Lower leg skin (tissue), 4 donors: ENCODE results near the gene RTN4RL1. TPM values are rescaled to one million over a fixed set of nuclear protein-coding genes. Genes with fewer than 3 reads are reported as not detected.

ENCODE experiments used
- DNase-seq, 2 donors: peaks; one replicate each; pipeline ENCODE4 v3.0.0-alpha.2; 2019; ENCODE audit warnings: low spot score in 2 of 2
- H3K4me3 ChIP-seq: fragments of 200-600 bp; sonication (generic); 2 replicates; pipeline ENCODE4 v1.5.1; 2017; ENCODE audit warnings: mild to moderate bottlenecking, low read depth; ENCODE audit not compliant: poor library complexity, severe bottlenecking
- POLR2A ChIP-seq, 2 donors: fragments of 450-650 bp; IDR thresholded peaks; one replicate each; pipeline ENCODE4 v1.6.1; 2016 to 2017; ENCODE audit warnings: antibody characterized with exemption in 2 of 2, mild to moderate bottlenecking in 1 of 2, moderate library complexity in 1 of 2
- WGBS, 2 donors: methylation state at CpG; one replicate each; pipeline ENCODE4 v1.1.5; 2018; 5-methylcytosine and 5-hydroxymethylcytosine counted together
- intact Hi-C: fragments of 100-400 bp; cut with DNase I; formaldehyde crosslinking; loops from one replicate; pipeline ENCODE4 v1.15.0; 2023; ENCODE audit warnings: low total_unique reads
- total RNA-seq, 4 donors: library from RNA; depleted of rRNA; stranded (reverse); fragments of >200 nt; gene quantifications; one replicate each; pipeline ENCODE4 v1.1.0, GENCODE V29; 2016
- TF ChIP-seq, protein P1 (sequence below), 3 donors: fragments of 450-650 bp; IDR thresholded peaks; one replicate each; pipeline ENCODE4 v1.5.1; 2016; ENCODE audit warnings: antibody characterized with exemption in 3 of 3, mild to moderate bottlenecking in 3 of 3, moderate library complexity in 2 of 3

The RTN4RL1 gene
- total RNA-seq, 4 donors from 2014 or later, result 19.1 to 31.5 (median 27.6) TPM

- no peak overlapping the region for H3K4me3 ChIP-seq
- intact Hi-C loops, result no loop called here
- 83% methylated on average over 9 of the region's 9 CpGs for WGBS, 2 donors
- DNase-seq, result no peak
- TF ChIP-seq, protein P1, sequence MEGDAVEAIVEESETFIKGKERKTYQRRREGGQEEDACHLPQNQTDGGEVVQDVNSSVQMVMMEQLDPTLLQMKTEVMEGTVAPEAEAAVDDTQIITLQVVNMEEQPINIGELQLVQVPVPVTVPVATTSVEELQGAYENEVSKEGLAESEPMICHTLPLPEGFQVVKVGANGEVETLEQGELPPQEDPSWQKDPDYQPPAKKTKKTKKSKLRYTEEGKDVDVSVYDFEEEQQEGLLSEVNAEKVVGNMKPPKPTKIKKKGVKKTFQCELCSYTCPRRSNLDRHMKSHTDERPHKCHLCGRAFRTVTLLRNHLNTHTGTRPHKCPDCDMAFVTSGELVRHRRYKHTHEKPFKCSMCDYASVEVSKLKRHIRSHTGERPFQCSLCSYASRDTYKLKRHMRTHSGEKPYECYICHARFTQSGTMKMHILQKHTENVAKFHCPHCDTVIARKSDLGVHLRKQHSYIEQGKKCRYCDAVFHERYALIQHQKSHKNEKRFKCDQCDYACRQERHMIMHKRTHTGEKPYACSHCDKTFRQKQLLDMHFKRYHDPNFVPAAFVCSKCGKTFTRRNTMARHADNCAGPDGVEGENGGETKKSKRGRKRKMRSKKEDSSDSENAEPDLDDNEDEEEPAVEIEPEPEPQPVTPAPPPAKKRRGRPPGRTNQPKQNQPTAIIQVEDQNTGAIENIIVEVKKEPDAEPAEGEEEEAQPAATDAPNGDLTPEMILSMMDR (IDR thresholded peaks at IDR 0.05), result no peak
- TF ChIP-seq POLR2A (IDR thresholded peaks at IDR 0.05), result no peak
Observed at GRCh38 chr17:1996800-1997288, 28.3 kb downstream of the RTN4RL1 start.

- intact Hi-C loops, result no loop called here
- DNase-seq, result no peak
- WGBS, 2 donors, result 65 to 69% methylated on average over 13 to 14 of the region's 14 CpGs
Observed at GRCh38 chr17:1995907-1996799, 29.0 kb downstream of the RTN4RL1 start.

DNA sequence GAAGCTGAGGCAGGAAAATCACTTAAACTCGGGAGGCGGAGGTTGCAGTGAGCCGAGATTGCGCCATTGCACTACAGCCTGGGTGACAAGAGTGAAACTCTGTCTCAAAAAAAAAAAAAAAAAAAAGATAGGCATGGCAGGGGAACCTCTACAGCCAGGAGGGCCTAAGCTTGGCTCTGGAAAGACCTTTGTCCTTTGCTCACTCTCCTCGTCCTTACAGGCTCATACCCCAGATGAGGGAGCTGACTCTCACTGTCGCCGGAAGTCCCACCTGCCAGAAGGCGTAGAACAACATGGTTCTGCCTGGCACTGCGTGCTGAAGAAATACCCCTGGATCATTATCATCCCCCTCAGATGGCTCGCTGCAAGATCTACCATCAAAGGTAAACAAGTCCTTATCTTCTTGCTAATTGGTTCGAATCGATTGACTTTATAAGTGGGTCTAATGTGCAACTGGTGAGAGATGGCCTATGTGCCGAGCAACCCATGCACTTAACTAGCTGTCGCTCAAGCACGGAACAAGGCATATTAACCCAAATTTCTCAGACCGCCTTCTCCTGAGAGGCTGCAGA, 29.7 kb downstream of the RTN4RL1 start:
- no peak for DNase-seq
- TF ChIP-seq, protein P1 (IDR thresholded peaks at IDR 0.05), result no peak
- no peak for TF ChIP-seq POLR2A (IDR thresholded peaks at IDR 0.05)
- intact Hi-C loops, result no loop called here
- WGBS, 2 donors, result 94 to 95% methylated on average over 16 of the region's 16 CpGs
- H3K4me3 ChIP-seq, result no peak overlapping the region

More at GRCh38 chr17:1995907-1996799, 29.0 kb downstream of the RTN4RL1 start:
- H3K4me3 ChIP-seq, result no peak overlapping the region
- no peak for TF ChIP-seq POLR2A (IDR thresholded peaks at IDR 0.05)
- TF ChIP-seq, protein P1 (IDR thresholded peaks at IDR 0.05), result no peak

GRCh38 chr17:1994707-1995106, 30.4 kb downstream of the RTN4RL1 start:
- 92 to 99% methylated on average over 4 of the region's 4 CpGs for WGBS, 2 donors
- no peak overlapping the region for H3K4me3 ChIP-seq
- no peak for TF ChIP-seq POLR2A (IDR thresholded peaks at IDR 0.05)
- no peak for DNase-seq
- intact Hi-C loops, result no loop called here

GRCh38 chr17:1992541-1992940, 32.6 kb downstream of the RTN4RL1 start:
- DNase-seq, result no peak
- H3K4me3 ChIP-seq, result no peak overlapping the region
- TF ChIP-seq, protein P1 (IDR thresholded peaks at IDR 0.05), result no peak
- no peak for TF ChIP-seq POLR2A (IDR thresholded peaks at IDR 0.05)
- 68 to 72% methylated on average over 10 of the region's 10 CpGs for WGBS, 2 donors
- intact Hi-C loops, result no loop called here

- DNase-seq, result peak in 1 of 2 donors; percentile 63
- intact Hi-C loops, result no loop called here
- 26 to 46% methylated on average over 10 of the region's 10 CpGs for WGBS, 2 donors
- TF ChIP-seq, protein P1 (IDR thresholded peaks at IDR 0.05), result no peak
- no peak for TF ChIP-seq POLR2A (IDR thresholded peaks at IDR 0.05)
- H3K4me3 ChIP-seq, result no peak overlapping the region
Observed at GRCh38 chr17:1989135-1989534, 36.0 kb downstream of the RTN4RL1 start.
